ENCODE measurements around the gene HIGD1C.

The HIGD1C gene

GRCh38 chr12:51008329-51009055 is 56.1 kb downstream of the HIGD1C start:
- H3K4me3 ChIP-seq (replicated peaks; ENCODE audit: insufficient read depth, low read length) = no peak overlapping the region
- DNase-seq (ENCODE audit: low read depth in 1 of 2, low spot score in 1 of 2) = no peak
- TF ChIP-seq CTCF (IDR thresholded peaks at IDR 0.05; ENCODE audit: insufficient read depth, low read length) (no peak), REST (IDR thresholded peaks at IDR 0.05; ENCODE audit: insufficient replicate concordance, low read depth) (no peak), POLR2AphosphoS5 (IDR thresholded peaks at IDR 0.05; ENCODE audit: low read depth) (no peak), GABPA (IDR thresholded peaks at IDR 0.05; ENCODE audit: low read depth) (no peak), SPI1 (IDR thresholded peaks at IDR 0.05; ENCODE audit: borderline replicate concordance, low read depth) (no peak)
- peak overlapping the region; percentile 72 for H3K27ac ChIP-seq (replicated peaks)
- no peaks in the 10 kb centered on the region for H3K27me3 ChIP-seq (ENCODE audit: insufficient read depth, poor library complexity, severe bottlenecking)

GRCh38 chr12:51009056-51009440 is 56.7 kb downstream of the HIGD1C start:
- TF ChIP-seq GABPA (IDR thresholded peaks at IDR 0.05; ENCODE audit: low read depth) (no peak), CTCF (IDR thresholded peaks at IDR 0.05; ENCODE audit: insufficient read depth, low read length) (no peak), SPI1 (IDR thresholded peaks at IDR 0.05; ENCODE audit: borderline replicate concordance, low read depth) (peak; percentile 74), REST (IDR thresholded peaks at IDR 0.05; ENCODE audit: insufficient replicate concordance, low read depth) (no peak), POLR2AphosphoS5 (IDR thresholded peaks at IDR 0.05; ENCODE audit: low read depth) (no peak)
- Histone ChIP-seq H3K27me3 (ENCODE audit: insufficient read depth, poor library complexity, severe bottlenecking) (no peaks in the 10 kb centered on the region), H3K4me3 (replicated peaks; ENCODE audit: insufficient read depth, low read length) (no peak overlapping the region), H3K27ac (replicated peaks) (peak overlapping the region; percentile 72)
- DNase-seq (ENCODE audit: low read depth in 1 of 2, low spot score in 1 of 2) = peak in 1 of 2 experiments; percentile 91

- no peak overlapping the region for H3K4me3 ChIP-seq (replicated peaks; ENCODE audit: insufficient read depth, low read length)
- no peak for DNase-seq (ENCODE audit: low read depth in 1 of 2, low spot score in 1 of 2)
- no peaks in the 10 kb centered on the region for H3K27me3 ChIP-seq (ENCODE audit: insufficient read depth, poor library complexity, severe bottlenecking)
- TF ChIP-seq POLR2AphosphoS5 (IDR thresholded peaks at IDR 0.05; ENCODE audit: low read depth) (no peak), SPI1 (IDR thresholded peaks at IDR 0.05; ENCODE audit: borderline replicate concordance, low read depth) (no peak), CTCF (IDR thresholded peaks at IDR 0.05; ENCODE audit: insufficient read depth, low read length) (no peak), GABPA (IDR thresholded peaks at IDR 0.05; ENCODE audit: low read depth) (no peak), REST (IDR thresholded peaks at IDR 0.05; ENCODE audit: insufficient replicate concordance, low read depth) (no peak)
- H3K27ac ChIP-seq (replicated peaks) = no peak overlapping the region
These were observed 59.6 kb downstream of the HIGD1C start for GRCh38 chr12:51011955-51012354.
